ENCODE data around the gene ARHGAP9.

GRCh38 chr12:57473392-57473791 lies 6.3 kb downstream of the ARHGAP9 start:
- TF ChIP-seq CTCF (IDR thresholded peaks at IDR 0.05; ENCODE audit: low read depth, low read length, poor library complexity, severe bottlenecking) = no peak
- TF ChIP-seq EZH2phosphoT487 (IDR thresholded peaks at IDR 0.05; ENCODE audit: borderline replicate concordance, low read length) = no peak
